Measurements from ENCODE around the gene ATP5ME.
A peak's percentile ranks its signal among the peaks of the same experiment; 100 is the strongest.

ATP5ME gene

DNA sequence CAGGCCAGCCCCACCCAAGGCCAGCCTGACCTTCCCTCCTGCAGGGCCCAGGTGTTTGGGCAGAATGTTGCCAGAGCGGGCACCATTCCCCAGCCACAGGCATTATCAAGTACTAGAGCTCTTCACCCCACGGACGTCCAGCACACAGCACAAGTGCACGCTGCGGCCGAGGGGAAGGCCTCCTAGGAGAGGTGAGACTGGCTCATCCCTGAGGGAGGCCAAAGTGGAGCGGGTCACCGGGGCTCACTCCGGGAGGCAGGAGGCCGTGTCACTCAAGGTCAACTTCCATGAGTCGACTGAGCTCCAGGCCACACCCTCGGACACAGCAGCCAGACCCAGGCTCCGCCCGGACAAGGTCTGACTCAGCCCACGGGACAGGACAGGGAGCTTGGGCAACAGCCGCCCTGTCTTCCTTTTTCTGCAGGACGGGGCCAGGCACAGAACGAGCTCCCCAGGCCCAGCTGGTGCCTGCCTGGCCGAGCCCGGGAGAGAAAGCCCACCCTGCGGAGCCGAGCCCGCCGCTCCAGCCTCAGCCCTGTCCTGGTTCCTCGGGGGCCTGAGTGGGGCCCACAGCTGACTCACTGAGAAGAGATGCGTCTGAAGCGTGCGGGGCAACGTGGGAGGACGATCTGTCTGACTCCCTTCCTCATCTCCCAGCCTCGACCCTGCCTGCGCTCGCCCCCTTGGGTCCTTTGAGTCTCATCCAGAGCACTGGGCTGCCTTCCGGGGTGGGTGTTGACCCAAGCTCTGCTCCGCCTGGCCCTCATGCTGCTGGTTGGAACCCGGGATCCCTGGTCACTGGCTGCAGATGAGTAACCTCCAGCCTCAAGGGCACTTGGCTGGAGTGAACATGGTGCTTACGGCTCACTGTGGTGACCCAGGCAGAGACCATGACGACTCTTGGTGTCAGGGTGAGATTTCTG lies 13.2 kb upstream of the ATP5ME start:
- H3K9ac ChIP-seq (ENCODE audit: low read depth, low read length): no peak overlapping the region
- H3K27me3 ChIP-seq (ENCODE audit: control insufficient read depth, insufficient read depth, low read length): no peaks in the 10 kb centered on the region
- H3K36me3 ChIP-seq (ENCODE audit: control insufficient read depth, insufficient read depth, low read length): peaks cover 3% of the 10 kb centered on the region
- H3K4me3 ChIP-seq (ENCODE audit: low read depth, low read length): no peak overlapping the region
- H3K4me1 ChIP-seq (ENCODE audit: control insufficient read depth, insufficient read depth, low read length): peaks cover 5% of the 10 kb centered on the region
- no peaks in the 10 kb centered on the region for H3K9me3 ChIP-seq (ENCODE audit: control insufficient read depth, insufficient read depth, low read length)

DNA sequence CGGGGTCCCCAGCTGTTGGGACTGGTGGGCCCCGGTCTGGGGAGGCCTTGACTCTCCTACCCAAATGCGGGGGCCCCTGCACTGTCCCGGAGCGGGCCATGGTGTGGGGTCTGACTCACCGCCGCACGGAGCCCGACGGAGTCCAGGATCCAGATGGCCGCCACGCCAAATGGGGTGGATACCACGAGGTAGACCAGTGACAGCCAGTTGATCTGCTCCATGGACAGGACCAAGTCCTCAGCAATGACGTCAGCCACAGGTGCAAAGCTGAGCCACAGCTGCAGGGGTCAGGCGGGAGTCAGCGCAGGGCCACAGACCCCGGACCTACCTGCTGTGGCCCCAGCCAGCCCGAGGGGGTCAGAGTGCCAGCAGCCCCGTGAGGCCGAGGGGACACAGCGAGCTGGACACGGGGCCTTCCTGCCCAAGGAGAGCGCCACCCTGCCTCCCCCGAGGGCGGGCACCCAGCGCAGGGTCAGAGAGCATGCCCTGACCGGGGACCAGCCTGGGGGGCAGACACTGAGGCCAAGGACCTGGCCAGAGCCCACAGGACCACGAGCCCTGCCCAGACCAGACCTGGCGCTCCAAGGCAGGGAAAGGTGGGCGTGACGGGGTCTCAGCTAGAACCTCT lies 12.5 kb upstream of the ATP5ME start:
- no peak overlapping the region for H3K9ac ChIP-seq (ENCODE audit: low read depth, low read length)
- H3K4me3 ChIP-seq (ENCODE audit: low read depth, low read length): no peak overlapping the region
- H3K27me3 ChIP-seq (ENCODE audit: control insufficient read depth, insufficient read depth, low read length): no peaks in the 10 kb centered on the region
- no peaks in the 10 kb centered on the region for H3K9me3 ChIP-seq (ENCODE audit: control insufficient read depth, insufficient read depth, low read length)
- peaks cover 6% of the 10 kb centered on the region for H3K36me3 ChIP-seq (ENCODE audit: control insufficient read depth, insufficient read depth, low read length)
- peaks cover 5% of the 10 kb centered on the region for H3K4me1 ChIP-seq (ENCODE audit: control insufficient read depth, insufficient read depth, low read length)

DNA sequence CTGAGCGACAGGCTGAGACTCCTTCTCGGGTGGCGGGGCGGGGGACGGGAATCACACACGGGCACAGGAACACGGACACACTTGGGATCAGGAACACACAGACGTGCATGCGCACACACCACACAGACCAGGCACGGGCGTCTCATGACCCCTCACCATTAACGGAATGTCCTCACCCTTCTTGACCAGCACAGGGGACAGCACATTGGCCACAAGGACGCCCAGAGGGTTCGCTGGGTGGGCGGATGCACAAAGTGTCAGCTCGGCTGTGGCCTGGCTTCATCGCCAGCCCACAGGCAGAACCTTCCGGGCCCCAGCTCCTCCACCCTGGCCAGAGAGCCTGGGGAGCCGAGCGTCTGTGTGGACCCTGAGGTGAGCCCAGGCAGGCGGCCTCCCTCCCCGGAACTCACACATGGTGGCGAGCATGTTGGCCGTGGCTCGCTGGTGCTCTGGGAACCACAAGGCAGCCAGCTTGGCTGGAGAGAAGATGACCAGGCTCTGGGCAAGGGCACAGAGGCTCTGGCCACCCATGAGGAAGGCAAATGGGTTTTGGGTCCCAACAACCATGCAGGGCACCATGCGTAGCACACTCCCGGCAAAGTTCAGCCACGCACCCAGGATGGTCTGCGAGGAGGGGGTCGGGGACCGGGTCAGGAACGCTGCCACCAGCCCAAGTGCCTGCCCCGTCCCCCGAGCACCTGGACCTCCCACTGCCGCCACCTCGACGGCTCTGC lies 11.8 kb upstream of the ATP5ME start:
- Histone ChIP-seq H3K36me3 (ENCODE audit: control insufficient read depth, insufficient read depth, low read length) (peaks cover 6% of the 10 kb centered on the region), H3K4me1 (ENCODE audit: control insufficient read depth, insufficient read depth, low read length) (peaks cover 5% of the 10 kb centered on the region), H3K27me3 (ENCODE audit: control insufficient read depth, insufficient read depth, low read length) (no peaks in the 10 kb centered on the region), H3K9me3 (ENCODE audit: control insufficient read depth, insufficient read depth, low read length) (no peaks in the 10 kb centered on the region), H3K9ac (ENCODE audit: low read depth, low read length) (no peak overlapping the region), H3K4me3 (ENCODE audit: low read depth, low read length) (no peak overlapping the region)

GRCh38 chr4:684623-685327 lies 10.7 kb upstream of the ATP5ME start:
- Histone ChIP-seq H3K4me3 (ENCODE audit: low read depth, low read length) (no peak overlapping the region), H3K9ac (ENCODE audit: low read depth, low read length) (no peak overlapping the region), H3K27me3 (ENCODE audit: control insufficient read depth, insufficient read depth, low read length) (no peaks in the 10 kb centered on the region), H3K4me1 (ENCODE audit: control insufficient read depth, insufficient read depth, low read length) (peaks cover 3% of the 10 kb centered on the region), H3K36me3 (ENCODE audit: control insufficient read depth, insufficient read depth, low read length) (peaks cover 6% of the 10 kb centered on the region), H3K9me3 (ENCODE audit: control insufficient read depth, insufficient read depth, low read length) (no peaks in the 10 kb centered on the region)

DNA sequence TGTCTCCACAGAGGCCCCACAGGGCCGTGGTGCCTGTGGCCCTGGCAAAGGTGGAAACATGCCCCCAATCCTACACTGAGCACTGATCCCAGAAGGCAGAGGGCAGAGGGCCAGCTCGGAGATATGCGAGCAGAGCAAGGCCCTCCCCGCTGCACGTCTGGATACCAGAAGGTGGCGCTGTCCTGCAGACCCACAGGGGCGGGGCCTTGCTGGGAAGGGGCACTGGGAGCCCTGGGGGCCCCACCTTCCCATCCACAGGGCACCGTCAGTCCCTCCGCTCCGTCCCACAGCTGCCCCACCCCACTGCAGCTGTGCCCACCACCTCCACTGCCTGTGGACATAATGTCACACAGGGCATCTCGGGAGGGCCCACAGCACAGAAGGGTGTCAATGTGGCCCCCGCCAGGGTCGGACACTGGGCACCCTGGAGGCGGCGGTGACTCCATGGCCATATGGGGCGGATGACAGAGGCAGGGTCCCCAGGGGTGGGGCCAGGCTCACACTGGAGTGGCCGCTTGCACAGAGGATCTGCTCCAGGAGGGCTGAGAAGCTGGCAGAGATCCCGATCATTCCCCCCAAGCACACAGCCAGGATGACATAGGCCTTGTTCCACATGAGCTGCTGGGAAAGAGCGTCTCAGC lies 10.0 kb upstream of the ATP5ME start:
- H3K4me3 ChIP-seq (ENCODE audit: low read depth, low read length): no peak overlapping the region
- no peaks in the 10 kb centered on the region for H3K27me3 ChIP-seq (ENCODE audit: control insufficient read depth, insufficient read depth, low read length)
- H3K36me3 ChIP-seq (ENCODE audit: control insufficient read depth, insufficient read depth, low read length): peaks cover 6% of the 10 kb centered on the region
- no peaks in the 10 kb centered on the region for H3K9me3 ChIP-seq (ENCODE audit: control insufficient read depth, insufficient read depth, low read length)
- H3K9ac ChIP-seq (ENCODE audit: low read depth, low read length): no peak overlapping the region
- H3K4me1 ChIP-seq (ENCODE audit: control insufficient read depth, insufficient read depth, low read length): no peaks in the 10 kb centered on the region

- Histone ChIP-seq H3K27me3 (ENCODE audit: control insufficient read depth, insufficient read depth, low read length) (no peaks in the 10 kb centered on the region), H3K9me3 (ENCODE audit: control insufficient read depth, insufficient read depth, low read length) (no peaks in the 10 kb centered on the region), H3K4me1 (ENCODE audit: control insufficient read depth, insufficient read depth, low read length) (no peaks in the 10 kb centered on the region), H3K4me3 (ENCODE audit: low read depth, low read length) (no peak overlapping the region), H3K36me3 (ENCODE audit: control insufficient read depth, insufficient read depth, low read length) (peaks cover 6% of the 10 kb centered on the region), H3K9ac (ENCODE audit: low read depth, low read length) (no peak overlapping the region)
Measured at GRCh38 chr4:683247-683897, 9.3 kb upstream of the ATP5ME start.

- no peak overlapping the region for H3K4me3 ChIP-seq (ENCODE audit: low read depth, low read length)
- no peaks in the 10 kb centered on the region for H3K9me3 ChIP-seq (ENCODE audit: control insufficient read depth, insufficient read depth, low read length)
- no peaks in the 10 kb centered on the region for H3K27me3 ChIP-seq (ENCODE audit: control insufficient read depth, insufficient read depth, low read length)
- no peak overlapping the region for H3K9ac ChIP-seq (ENCODE audit: low read depth, low read length)
- H3K36me3 ChIP-seq (ENCODE audit: control insufficient read depth, insufficient read depth, low read length): peaks cover 6% of the 10 kb centered on the region
- no peaks in the 10 kb centered on the region for H3K4me1 ChIP-seq (ENCODE audit: control insufficient read depth, insufficient read depth, low read length)
Measured at GRCh38 chr4:682490-683172, 8.6 kb upstream of the ATP5ME start.

DNA sequence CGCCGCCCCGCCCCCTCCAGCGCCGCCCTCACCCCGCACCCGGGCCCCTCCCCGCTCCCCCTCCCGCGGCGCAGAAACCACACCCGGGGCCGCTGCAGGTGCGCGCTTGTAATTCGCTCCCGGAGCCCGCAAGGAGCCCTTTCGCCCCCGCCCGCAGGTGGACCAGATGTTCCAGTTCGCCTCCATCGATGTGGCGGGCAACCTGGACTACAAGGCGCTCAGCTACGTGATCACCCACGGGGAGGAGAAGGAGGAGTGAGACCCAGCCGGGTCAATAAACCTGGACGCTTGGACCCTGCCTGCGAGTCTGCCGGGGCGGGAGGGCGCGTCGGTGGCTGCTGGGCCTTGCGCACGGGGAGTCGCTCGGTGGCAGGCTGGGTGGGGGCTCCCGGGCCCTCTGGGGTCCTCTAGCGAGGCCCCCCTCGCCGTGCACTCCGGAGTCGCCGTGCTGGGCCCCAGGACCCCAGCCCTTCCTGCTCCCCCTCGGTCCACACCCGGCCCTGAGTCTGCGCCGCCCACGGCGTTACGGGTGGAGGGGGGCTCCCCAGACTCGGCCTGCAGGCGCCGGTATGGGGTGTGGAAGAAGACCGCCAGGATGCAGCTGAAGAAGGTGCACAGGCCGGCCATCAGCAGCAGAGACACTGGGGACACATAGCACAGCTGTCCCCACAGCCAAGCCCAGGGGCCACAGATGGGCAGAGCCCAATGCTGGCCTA lies 7.8 kb upstream of the ATP5ME start:
- Histone ChIP-seq H3K9me3 (ENCODE audit: control insufficient read depth, insufficient read depth, low read length) (no peaks in the 10 kb centered on the region), H3K9ac (ENCODE audit: low read depth, low read length) (no peak overlapping the region), H3K4me3 (ENCODE audit: low read depth, low read length) (no peak overlapping the region), H3K36me3 (ENCODE audit: control insufficient read depth, insufficient read depth, low read length) (peaks cover 6% of the 10 kb centered on the region), H3K4me1 (ENCODE audit: control insufficient read depth, insufficient read depth, low read length) (no peaks in the 10 kb centered on the region), H3K27me3 (ENCODE audit: control insufficient read depth, insufficient read depth, low read length) (no peaks in the 10 kb centered on the region)

DNA sequence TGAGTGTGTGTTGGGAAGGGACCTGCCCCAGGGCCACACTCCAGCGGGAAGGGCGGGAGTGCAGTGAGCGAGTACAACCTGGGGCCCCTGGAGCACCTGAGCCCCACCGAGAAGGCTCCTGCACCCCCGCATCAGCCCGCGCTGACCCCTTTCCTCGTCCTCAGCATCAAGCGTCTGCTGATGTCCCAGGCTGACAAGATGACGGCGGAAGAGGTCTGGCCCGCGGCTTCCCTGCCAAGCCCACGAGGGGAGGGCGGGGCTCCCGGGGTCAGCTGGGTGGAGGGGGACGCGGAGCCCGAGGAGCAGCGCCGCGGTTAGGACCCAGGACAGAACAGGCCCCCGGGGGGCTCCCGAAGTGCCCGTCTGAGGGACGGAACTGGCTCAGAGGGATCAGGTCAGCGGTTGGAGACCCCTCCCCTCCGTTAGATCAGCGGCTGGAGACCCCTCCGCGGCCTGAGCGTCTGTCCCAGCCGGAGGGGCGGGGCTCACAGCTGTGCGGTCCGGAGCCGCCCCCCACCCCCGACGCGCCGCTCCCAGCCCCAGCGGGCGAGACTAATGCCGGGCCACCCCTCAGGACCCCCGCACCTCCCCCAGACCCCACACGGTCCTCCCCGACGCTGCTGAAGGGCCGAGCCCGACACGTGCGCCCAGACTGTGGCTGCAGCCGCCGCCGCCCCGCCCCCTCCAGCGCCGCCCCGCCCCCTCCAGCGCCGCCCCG lies 7.0 kb upstream of the ATP5ME start:
- Histone ChIP-seq H3K9me3 (ENCODE audit: control insufficient read depth, insufficient read depth, low read length) (no peaks in the 10 kb centered on the region), H3K36me3 (ENCODE audit: control insufficient read depth, insufficient read depth, low read length) (peaks cover 6% of the 10 kb centered on the region), H3K27me3 (ENCODE audit: control insufficient read depth, insufficient read depth, low read length) (no peaks in the 10 kb centered on the region), H3K4me1 (ENCODE audit: control insufficient read depth, insufficient read depth, low read length) (no peaks in the 10 kb centered on the region), H3K4me3 (ENCODE audit: low read depth, low read length) (peak overlapping the region; percentile 50), H3K9ac (ENCODE audit: low read depth, low read length) (no peak overlapping the region)

All from iPS-15b (cell line).